Neural progenitor cell (in vitro differentiated cells): ENCODE measurements around the gene ACBD5. TPM values are rescaled to one million over a fixed set of nuclear protein-coding genes. Genes with fewer than 3 reads are reported as not detected.

Experiments used
- DNase-seq: peaks from one replicate; pipeline ENCODE4 v3.0.0-alpha.2; 2016; ENCODE audit warnings: low spot score
- H2AFZ ChIP-seq: fragments of 200-600 bp; sonication (generic); replicated peaks from 2 replicates; pipeline ENCODE4 v1.6.1; 2016; ENCODE audit warnings: antibody characterized with exemption
- H3F3A ChIP-seq: fragments of 200-600 bp; sonication (generic); 2 replicates; pipeline ENCODE4 v1.6.1; 2016; ENCODE audit warnings: antibody characterized with exemption, low read depth
- H3K27ac ChIP-seq: fragments of 200-600 bp; sonication (generic); 2 replicates; pipeline ENCODE4 v1.5.1; 2016; ENCODE audit warnings: mild to moderate bottlenecking
- H3K27me3 ChIP-seq: fragments of 200-600 bp; sonication (generic); 2 replicates; pipeline ENCODE4 v1.6.1; 2016; ENCODE audit warnings: mild to moderate bottlenecking, moderate library complexity
- H3K36me3 ChIP-seq: fragments of 200-600 bp; sonication (generic); 2 replicates; pipeline ENCODE4 v1.5.1; 2016
- H3K4me1 ChIP-seq: fragments of 200-600 bp; sonication (generic); 2 replicates; pipeline ENCODE4 v1.6.1; 2016; ENCODE audit warnings: mixed run types
- H3K4me2 ChIP-seq: fragments of 200-600 bp; sonication (generic); 2 replicates; pipeline ENCODE4 v1.6.1; 2016
- H3K4me3 ChIP-seq: fragments of 200-600 bp; sonication (generic); 2 replicates; pipeline ENCODE4 v1.5.1; 2016
- H3K79me2 ChIP-seq: fragments of 200-600 bp; sonication (generic); 2 replicates; pipeline ENCODE4 v1.6.1; 2016; ENCODE audit warnings: low read depth
- H3K9ac ChIP-seq: fragments of 200-600 bp; sonication (generic); 2 replicates; pipeline ENCODE4 v1.6.1; 2016
- H3K9me3 ChIP-seq: fragments of 200-600 bp; sonication (generic); 2 replicates; pipeline ENCODE4 v1.5.1; 2016; ENCODE audit warnings: low read depth
- H4K20me1 ChIP-seq: fragments of 200-600 bp; sonication (generic); 2 replicates; pipeline ENCODE4 v1.6.1; 2016; ENCODE audit warnings: low read depth
- H3K27ac Mint-ChIP-seq: 3 replicates; pipeline ENCODE4 v1.8.0; 2021; ENCODE audit warnings: mixed read lengths
- H3K27me3 Mint-ChIP-seq: 2 replicates; pipeline ENCODE4 v1.8.0; 2022; ENCODE audit warnings: low read depth, mild to moderate bottlenecking, inconsistent platforms, moderate library complexity, mixed read lengths; ENCODE audit not compliant: insufficient read depth
- H3K36me3 Mint-ChIP-seq: 3 replicates; pipeline ENCODE4 v1.8.0; 2021; ENCODE audit warnings: mixed read lengths
- H3K4me1 Mint-ChIP-seq: 3 replicates; pipeline ENCODE4 v1.8.0; 2021; ENCODE audit warnings: mixed read lengths
- H3K4me3 Mint-ChIP-seq: 3 replicates; pipeline ENCODE4 v1.8.0; 2021; ENCODE audit warnings: mild to moderate bottlenecking, moderate library complexity, mixed read lengths
- H3K9me3 Mint-ChIP-seq: 3 replicates; pipeline ENCODE4 v1.8.0; 2020; ENCODE audit warnings: mixed read lengths
- EZH2 ChIP-seq: fragments of 200-600 bp; sonication (generic); IDR thresholded peaks from 2 replicates; pipeline ENCODE4 v1.6.1; 2017; ENCODE audit warnings: antibody characterized with exemption, mild to moderate bottlenecking, moderate library complexity
- EZH2phosphoT487 ChIP-seq: fragments of 200-600 bp; sonication (generic); IDR thresholded peaks from 2 replicates; pipeline ENCODE4 v1.6.1; 2017; ENCODE audit warnings: antibody characterized with exemption
- total RNA-seq: library from RNA; depleted of rRNA; stranded (reverse); fragments of >200 nt; gene quantifications from 2 replicates; pipeline ENCODE4 v1.2.3, GENCODE V29; 2015; ENCODE audit warnings: low replicate concordance
- TF ChIP-seq, protein P1 (sequence below): fragments of 200-600 bp; sonication (generic); IDR thresholded peaks from 2 replicates; pipeline ENCODE4 v1.5.1; 2017; ENCODE audit warnings: antibody characterized with exemption, mild to moderate bottlenecking

ACBD5 gene
- total RNA-seq, 1 donor from 2014 or later = 21.8 TPM

GRCh38 chr10:27258838-27259812 is 18.5 kb upstream of the ACBD5 start:
- Histone ChIP-seq H4K20me1 (no peaks in the 10 kb centered on the region), H3K36me3 (no peaks in the 10 kb centered on the region), H3K9ac (no peak overlapping the region), H3K9me3 (no peaks in the 10 kb centered on the region), H3K4me1 (peaks cover 4% of the 10 kb centered on the region), H3K27ac (no peak overlapping the region), H3K79me2 (no peaks in the 10 kb centered on the region), H2AFZ (peak overlapping the region; percentile 99), H3F3A (peaks cover 21% of the 10 kb centered on the region), H3K4me3 (peak overlapping the region; percentile 73), H3K27me3 (peaks cover 58% of the 10 kb centered on the region), H3K4me2 (peak overlapping the region; percentile 97)
- peaks cover 7% of the 10 kb centered on the region for H3K36me3 Mint-ChIP-seq
- H3K27ac Mint-ChIP-seq = peak overlapping the region; percentile 32
- TF ChIP-seq EZH2 (peak; percentile 75), EZH2phosphoT487 (peak; percentile 34)
- TF ChIP-seq, protein P1, sequence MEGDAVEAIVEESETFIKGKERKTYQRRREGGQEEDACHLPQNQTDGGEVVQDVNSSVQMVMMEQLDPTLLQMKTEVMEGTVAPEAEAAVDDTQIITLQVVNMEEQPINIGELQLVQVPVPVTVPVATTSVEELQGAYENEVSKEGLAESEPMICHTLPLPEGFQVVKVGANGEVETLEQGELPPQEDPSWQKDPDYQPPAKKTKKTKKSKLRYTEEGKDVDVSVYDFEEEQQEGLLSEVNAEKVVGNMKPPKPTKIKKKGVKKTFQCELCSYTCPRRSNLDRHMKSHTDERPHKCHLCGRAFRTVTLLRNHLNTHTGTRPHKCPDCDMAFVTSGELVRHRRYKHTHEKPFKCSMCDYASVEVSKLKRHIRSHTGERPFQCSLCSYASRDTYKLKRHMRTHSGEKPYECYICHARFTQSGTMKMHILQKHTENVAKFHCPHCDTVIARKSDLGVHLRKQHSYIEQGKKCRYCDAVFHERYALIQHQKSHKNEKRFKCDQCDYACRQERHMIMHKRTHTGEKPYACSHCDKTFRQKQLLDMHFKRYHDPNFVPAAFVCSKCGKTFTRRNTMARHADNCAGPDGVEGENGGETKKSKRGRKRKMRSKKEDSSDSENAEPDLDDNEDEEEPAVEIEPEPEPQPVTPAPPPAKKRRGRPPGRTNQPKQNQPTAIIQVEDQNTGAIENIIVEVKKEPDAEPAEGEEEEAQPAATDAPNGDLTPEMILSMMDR = no peak
- peak; percentile 70 for DNase-seq
- peak overlapping the region; percentile 88 for H3K4me3 Mint-ChIP-seq
- peaks cover 9% of the 10 kb centered on the region for H3K9me3 Mint-ChIP-seq
- H3K4me1 Mint-ChIP-seq = peaks cover 18% of the 10 kb centered on the region
- H3K27me3 Mint-ChIP-seq = peaks cover 24% of the 10 kb centered on the region

GRCh38 chr10:27258492-27258837 is 17.9 kb upstream of the ACBD5 start:
- Mint-ChIP-seq H3K4me1 (peaks cover 22% of the 10 kb centered on the region), H3K27ac (no peak overlapping the region), H3K36me3 (peaks cover 7% of the 10 kb centered on the region), H3K9me3 (peaks cover 9% of the 10 kb centered on the region), H3K27me3 (peaks cover 24% of the 10 kb centered on the region), H3K4me3 (peak overlapping the region; percentile 84)
- peak; percentile 75 for TF ChIP-seq EZH2
- no peak for TF ChIP-seq EZH2phosphoT487
- TF ChIP-seq, protein P1 = no peak
- Histone ChIP-seq H3K9ac (no peak overlapping the region), H3F3A (peaks cover 21% of the 10 kb centered on the region), H3K4me3 (peak overlapping the region; percentile 73), H2AFZ (peak overlapping the region; percentile 99), H4K20me1 (no peaks in the 10 kb centered on the region), H3K9me3 (no peaks in the 10 kb centered on the region), H3K79me2 (no peaks in the 10 kb centered on the region), H3K27ac (no peak overlapping the region), H3K27me3 (peaks cover 58% of the 10 kb centered on the region), H3K4me1 (peaks cover 4% of the 10 kb centered on the region), H3K4me2 (peak overlapping the region; percentile 97), H3K36me3 (no peaks in the 10 kb centered on the region)
- no peak for DNase-seq

- no peaks in the 10 kb centered on the region for H3K9me3 ChIP-seq
- no peaks in the 10 kb centered on the region for H3K4me1 ChIP-seq
- Mint-ChIP-seq H3K9me3 (peaks cover 9% of the 10 kb centered on the region), H3K4me1 (peaks cover 14% of the 10 kb centered on the region), H3K4me3 (no peak overlapping the region), H3K27me3 (peaks cover 24% of the 10 kb centered on the region), H3K27ac (no peak overlapping the region), H3K36me3 (peaks cover 9% of the 10 kb centered on the region)
- H4K20me1 ChIP-seq = no peaks in the 10 kb centered on the region
- peaks cover 20% of the 10 kb centered on the region for H3F3A ChIP-seq
- TF ChIP-seq EZH2phosphoT487 (no peak), EZH2 (no peak)
- TF ChIP-seq, protein P1 = no peak
- H3K9ac ChIP-seq = no peak overlapping the region
- no peaks in the 10 kb centered on the region for H3K36me3 ChIP-seq
- no peak for DNase-seq
- H2AFZ ChIP-seq = no peak overlapping the region
- no peak overlapping the region for H3K4me3 ChIP-seq
- H3K27me3 ChIP-seq = peaks cover 47% of the 10 kb centered on the region
- no peak overlapping the region for H3K27ac ChIP-seq
- no peak overlapping the region for H3K4me2 ChIP-seq
- no peaks in the 10 kb centered on the region for H3K79me2 ChIP-seq
Measured at GRCh38 chr10:27256299-27257189, 15.9 kb upstream of the ACBD5 start.
